ENCODE measurements around the gene TMEM182.

The TMEM182 gene

GRCh38 chr2:102761763-102762162, at the start of gene TMEM182:
Gene TMEM182, plus strand, starts transcription at chr2:102762031. Its CDS starts 187 bp downstream, at chr2:102762218.
- Mint-ChIP-seq H3K27me3 (no peaks in the 10 kb centered on the region), H3K9me3 (no peaks in the 10 kb centered on the region), H3K4me1 (peaks cover 4% of the 10 kb centered on the region), H3K4me3 (no peak within 1 kb of the TSS), H3K36me3 (peaks cover 17% of the 10 kb centered on the region), H3K27ac (no peak within 1 kb of the TSS)

- H3K4me3 Mint-ChIP-seq: no peak overlapping the region
- peaks cover 27% of the 10 kb centered on the region for H3K36me3 Mint-ChIP-seq
- no peaks in the 10 kb centered on the region for H3K9me3 Mint-ChIP-seq
- no peaks in the 10 kb centered on the region for H3K4me1 Mint-ChIP-seq
- H3K27me3 Mint-ChIP-seq: no peaks in the 10 kb centered on the region
- no peak overlapping the region for H3K27ac Mint-ChIP-seq
Observed at GRCh38 chr2:102717308-102718018, 44.4 kb upstream of the TMEM182 start.

- Mint-ChIP-seq H3K36me3 (peaks cover 32% of the 10 kb centered on the region), H3K27ac (no peak overlapping the region), H3K9me3 (no peaks in the 10 kb centered on the region), H3K4me3 (no peak overlapping the region), H3K27me3 (no peaks in the 10 kb centered on the region), H3K4me1 (no peaks in the 10 kb centered on the region)
Observed at GRCh38 chr2:102718387-102719316, 43.2 kb upstream of the TMEM182 start.

GRCh38 chr2:102724016-102724490, 37.8 kb upstream of the TMEM182 start:
- Mint-ChIP-seq H3K36me3 (peaks cover 33% of the 10 kb centered on the region), H3K4me1 (peaks cover 3% of the 10 kb centered on the region), H3K9me3 (no peaks in the 10 kb centered on the region), H3K27ac (no peak overlapping the region), H3K27me3 (no peaks in the 10 kb centered on the region), H3K4me3 (no peak overlapping the region)

GRCh38 chr2:102724553-102724952, 37.3 kb upstream of the TMEM182 start:
- Mint-ChIP-seq H3K27ac (no peak overlapping the region), H3K4me3 (no peak overlapping the region), H3K9me3 (no peaks in the 10 kb centered on the region), H3K4me1 (peaks cover 3% of the 10 kb centered on the region), H3K36me3 (peaks cover 31% of the 10 kb centered on the region), H3K27me3 (no peaks in the 10 kb centered on the region)

- H3K27ac Mint-ChIP-seq: no peak overlapping the region
- peaks cover 21% of the 10 kb centered on the region for H3K36me3 Mint-ChIP-seq
- no peak overlapping the region for H3K4me3 Mint-ChIP-seq
- H3K27me3 Mint-ChIP-seq: no peaks in the 10 kb centered on the region
- peaks cover 3% of the 10 kb centered on the region for H3K4me1 Mint-ChIP-seq
- no peaks in the 10 kb centered on the region for H3K9me3 Mint-ChIP-seq
Observed at GRCh38 chr2:102726128-102727087, 35.4 kb upstream of the TMEM182 start.

- peak overlapping the region; percentile 94 for H3K4me3 Mint-ChIP-seq
- no peaks in the 10 kb centered on the region for H3K9me3 Mint-ChIP-seq
- peaks cover 1% of the 10 kb centered on the region for H3K36me3 Mint-ChIP-seq
- peaks cover 40% of the 10 kb centered on the region for H3K4me1 Mint-ChIP-seq
- peak overlapping the region; percentile 41 for H3K27ac Mint-ChIP-seq
- no peaks in the 10 kb centered on the region for H3K27me3 Mint-ChIP-seq
Observed at GRCh38 chr2:102735416-102736109, 26.3 kb upstream of the TMEM182 start.

- H3K27ac Mint-ChIP-seq: no peak overlapping the region
- H3K27me3 Mint-ChIP-seq: no peaks in the 10 kb centered on the region
- H3K4me1 Mint-ChIP-seq: peaks cover 40% of the 10 kb centered on the region
- no peaks in the 10 kb centered on the region for H3K9me3 Mint-ChIP-seq
- peak overlapping the region; percentile 94 for H3K4me3 Mint-ChIP-seq
- peaks cover under 1% of the 10 kb centered on the region for H3K36me3 Mint-ChIP-seq
Observed at GRCh38 chr2:102736110-102736409, 25.8 kb upstream of the TMEM182 start.

- Mint-ChIP-seq H3K9me3 (peaks cover 4% of the 10 kb centered on the region), H3K27me3 (no peaks in the 10 kb centered on the region), H3K4me1 (peaks cover 40% of the 10 kb centered on the region), H3K27ac (peak overlapping the region; percentile 90), H3K36me3 (no peaks in the 10 kb centered on the region), H3K4me3 (peak overlapping the region; percentile 94)
Observed at GRCh38 chr2:102736410-102737409, 25.1 kb upstream of the TMEM182 start.

- Mint-ChIP-seq H3K4me3 (peak overlapping the region; percentile 94), H3K4me1 (peaks cover 40% of the 10 kb centered on the region), H3K9me3 (peaks cover 8% of the 10 kb centered on the region)
Observed at GRCh38 chr2:102737431-102737830, 24.4 kb upstream of the TMEM182 start.

GRCh38 chr2:102743259-102743658, 18.6 kb upstream of the TMEM182 start:
- Mint-ChIP-seq H3K4me3 (no peak overlapping the region), H3K9me3 (peaks cover 15% of the 10 kb centered on the region), H3K27ac (no peak overlapping the region), H3K36me3 (peaks cover 10% of the 10 kb centered on the region), H3K4me1 (peaks cover 5% of the 10 kb centered on the region), H3K27me3 (no peaks in the 10 kb centered on the region)

More at GRCh38 chr2:102737431-102737830, 24.4 kb upstream of the TMEM182 start:
- H3K27ac Mint-ChIP-seq: peak overlapping the region; percentile 52
- H3K27me3 Mint-ChIP-seq: no peaks in the 10 kb centered on the region
- peaks cover 4% of the 10 kb centered on the region for H3K36me3 Mint-ChIP-seq

GRCh38 chr2:102748107-102748506, 13.7 kb upstream of the TMEM182 start:
- Mint-ChIP-seq H3K4me3 (no peak overlapping the region), H3K4me1 (no peaks in the 10 kb centered on the region), H3K36me3 (peaks cover 7% of the 10 kb centered on the region), H3K9me3 (peaks cover 7% of the 10 kb centered on the region), H3K27ac (no peak overlapping the region), H3K27me3 (no peaks in the 10 kb centered on the region)

- H3K4me1 Mint-ChIP-seq: no peaks in the 10 kb centered on the region
- H3K27me3 Mint-ChIP-seq: no peaks in the 10 kb centered on the region
- H3K27ac Mint-ChIP-seq: no peak overlapping the region
- H3K36me3 Mint-ChIP-seq: peaks cover 7% of the 10 kb centered on the region
- H3K9me3 Mint-ChIP-seq: peaks cover 3% of the 10 kb centered on the region
- no peak overlapping the region for H3K4me3 Mint-ChIP-seq
Observed at GRCh38 chr2:102749938-102750337, 11.9 kb upstream of the TMEM182 start.

Measured in activated naive CD4-positive, alpha-beta T cell treated with anti-CD3 and anti-CD28 coated beads, Interleukin-2, amount 50 U/mL, for 24 hours (primary cell).